PC-9 (cell line): ENCODE results near the gene OSM.

ENCODE experiments used
- EZH2 ChIP-seq: fragments of 200-600 bp; sonication (generic); IDR thresholded peaks from 2 replicates; pipeline ENCODE4 v1.8.0; 2017; ENCODE audit warnings: antibody characterized with exemption, low read depth
- TF ChIP-seq, protein P1 (sequence below): fragments of 200-600 bp; sonication (generic); conservative IDR thresholded peaks from 2 replicates; pipeline ENCODE4 v1.6.1; 2017; ENCODE audit warnings: mixed run types, antibody characterized with exemption, mild to moderate bottlenecking, moderate library complexity

DNA sequence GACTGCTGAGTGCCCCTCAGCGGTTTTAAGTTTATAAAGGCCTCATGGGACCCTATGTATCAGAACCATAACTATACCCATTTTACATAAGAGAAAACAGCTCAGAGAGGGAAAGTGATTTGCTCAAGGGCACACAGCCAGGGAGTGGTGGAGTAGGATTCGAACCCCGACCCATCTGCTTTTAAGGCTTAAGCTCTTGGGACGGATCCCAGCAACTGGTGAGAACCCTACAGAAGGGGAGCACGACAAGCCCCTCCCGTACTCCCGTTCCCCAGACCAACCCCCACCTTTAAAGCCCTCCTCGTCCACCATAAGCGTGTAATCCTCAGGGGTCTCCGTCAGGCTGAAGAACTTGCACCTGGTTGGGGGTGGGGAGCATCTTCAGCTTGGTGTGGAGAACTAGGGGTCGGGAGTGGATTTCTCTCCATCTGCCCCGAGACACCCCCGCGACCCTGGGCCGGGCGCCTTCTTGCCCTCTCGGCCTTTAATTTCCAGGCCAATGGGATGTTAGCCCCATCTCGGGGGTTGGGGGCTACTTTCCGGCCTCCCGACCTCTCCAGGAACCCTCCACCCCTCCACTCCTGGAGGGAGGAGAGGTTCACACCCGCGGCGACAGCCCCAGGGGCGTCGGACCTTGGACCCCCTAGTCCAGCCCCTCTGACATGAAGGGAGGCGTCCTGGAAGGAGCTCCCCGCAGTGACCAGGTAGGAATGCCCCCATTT, 21.9 kb upstream of the OSM start:
- TF ChIP-seq, protein P1, sequence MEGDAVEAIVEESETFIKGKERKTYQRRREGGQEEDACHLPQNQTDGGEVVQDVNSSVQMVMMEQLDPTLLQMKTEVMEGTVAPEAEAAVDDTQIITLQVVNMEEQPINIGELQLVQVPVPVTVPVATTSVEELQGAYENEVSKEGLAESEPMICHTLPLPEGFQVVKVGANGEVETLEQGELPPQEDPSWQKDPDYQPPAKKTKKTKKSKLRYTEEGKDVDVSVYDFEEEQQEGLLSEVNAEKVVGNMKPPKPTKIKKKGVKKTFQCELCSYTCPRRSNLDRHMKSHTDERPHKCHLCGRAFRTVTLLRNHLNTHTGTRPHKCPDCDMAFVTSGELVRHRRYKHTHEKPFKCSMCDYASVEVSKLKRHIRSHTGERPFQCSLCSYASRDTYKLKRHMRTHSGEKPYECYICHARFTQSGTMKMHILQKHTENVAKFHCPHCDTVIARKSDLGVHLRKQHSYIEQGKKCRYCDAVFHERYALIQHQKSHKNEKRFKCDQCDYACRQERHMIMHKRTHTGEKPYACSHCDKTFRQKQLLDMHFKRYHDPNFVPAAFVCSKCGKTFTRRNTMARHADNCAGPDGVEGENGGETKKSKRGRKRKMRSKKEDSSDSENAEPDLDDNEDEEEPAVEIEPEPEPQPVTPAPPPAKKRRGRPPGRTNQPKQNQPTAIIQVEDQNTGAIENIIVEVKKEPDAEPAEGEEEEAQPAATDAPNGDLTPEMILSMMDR = no peak
- no peak for TF ChIP-seq EZH2
